Loucy (cell line): Measurements from ENCODE around the gene HIF1AN.

Experiments
- H2AFZ ChIP-seq: fragments of 200-600 bp; sonication (generic); 2 replicates; pipeline ENCODE4 v1.6.0; 2016; ENCODE audit warnings: antibody characterized with exemption, mild to moderate bottlenecking, low read length, moderate library complexity
- H3F3A ChIP-seq: fragments of 200-600 bp; 2 replicates; pipeline ENCODE4 v1.6.0; 2016; ENCODE audit warnings: antibody characterized with exemption, low read depth, mild to moderate bottlenecking
- H3K27me3 ChIP-seq: fragments of 200-600 bp; sonication (generic); 2 replicates; pipeline ENCODE4 v1.6.1; 2014; ENCODE audit warnings: low read length, mild to moderate bottlenecking; ENCODE audit not compliant: insufficient read depth, poor library complexity, severe bottlenecking
- H3K36me3 ChIP-seq: fragments of 200-600 bp; sonication (generic); 2 replicates; pipeline ENCODE4 v1.6.1; 2016; ENCODE audit warnings: low read length; ENCODE audit not compliant: insufficient read depth
- H3K4me1 ChIP-seq: fragments of 200-600 bp; sonication (generic); 2 replicates; pipeline ENCODE4 v1.5.1; 2014; ENCODE audit warnings: low read length, mild to moderate bottlenecking; ENCODE audit not compliant: insufficient read depth, poor library complexity, severe bottlenecking
- H3K4me2 ChIP-seq: fragments of 200-600 bp; sonication (generic); 2 replicates; pipeline ENCODE4 v1.6.0; 2014; ENCODE audit warnings: antibody characterized with exemption, low read length, low read depth, mild to moderate bottlenecking; ENCODE audit not compliant: poor library complexity, severe bottlenecking
- H3K4me3 ChIP-seq: fragments of 200-600 bp; sonication (generic); 2 replicates; pipeline ENCODE4 v1.5.1; 2014; ENCODE audit warnings: low read length, mild to moderate bottlenecking, mixed read lengths; ENCODE audit not compliant: poor library complexity, severe bottlenecking
- H3K79me2 ChIP-seq: fragments of 200-600 bp; sonication (generic); 2 replicates; pipeline ENCODE4 v1.6.1; 2014; ENCODE audit warnings: low read length; ENCODE audit not compliant: insufficient read depth
- H3K9ac ChIP-seq: fragments of 200-600 bp; sonication (generic); 2 replicates; pipeline ENCODE4 v1.6.0; 2014; ENCODE audit warnings: mild to moderate bottlenecking, low read depth, low read length, moderate library complexity; ENCODE audit not compliant: poor library complexity, severe bottlenecking
- H3K9me2 ChIP-seq: fragments of 200-600 bp; sonication (generic); replicated peaks from 2 replicates; pipeline ENCODE4 v1.6.1; 2016; ENCODE audit warnings: low read depth, low read length, mixed read lengths
- H3K9me3 ChIP-seq: fragments of 200-600 bp; sonication (generic); 2 replicates; pipeline ENCODE4 v1.6.1; 2014; ENCODE audit warnings: mild to moderate bottlenecking, antibody characterized with exemption, low read length, low read depth; ENCODE audit not compliant: insufficient read depth
- H4K20me1 ChIP-seq: fragments of 200-600 bp; sonication (generic); 2 replicates; pipeline ENCODE4 v1.6.0; 2014; ENCODE audit warnings: antibody characterized with exemption, low read length, mild to moderate bottlenecking; ENCODE audit not compliant: insufficient read depth, poor library complexity, severe bottlenecking
- CTCF ChIP-seq: fragments of 200-600 bp; sonication (generic); conservative IDR thresholded peaks from 2 replicates; pipeline ENCODE4 v1.5.1; 2014; ENCODE audit warnings: mild to moderate bottlenecking, antibody characterized with exemption, low read length
- EZH2phosphoT487 ChIP-seq: fragments of 200-600 bp; IDR thresholded peaks from 2 replicates; pipeline ENCODE4 v1.6.1; 2018; ENCODE audit warnings: antibody characterized with exemption, mild to moderate bottlenecking, moderate library complexity, borderline replicate concordance

The HIF1AN gene

GRCh38 chr10:100522107-100522801, 13.5 kb upstream of the HIF1AN start:
- H3K36me3 ChIP-seq: peaks cover 46% of the 10 kb centered on the region; the same call in 1 of the 2 replicates
- no peak for TF ChIP-seq EZH2phosphoT487
- no peak for TF ChIP-seq CTCF
- H3K9ac ChIP-seq: no peak overlapping the region
- no peaks in the 10 kb centered on the region for H3K9me3 ChIP-seq
- H3K4me1 ChIP-seq: peaks cover 28% of the 10 kb centered on the region
- H4K20me1 ChIP-seq: peaks cover 9% of the 10 kb centered on the region
- H3K9me2 ChIP-seq: no peaks in the 10 kb centered on the region
- H3K4me2 ChIP-seq: no peak overlapping the region
- no peaks in the 10 kb centered on the region for H3K27me3 ChIP-seq
- no peak overlapping the region for H3K4me3 ChIP-seq
- H3F3A ChIP-seq: 0 out of 2 replicates have a peak, but pooled peaks cover 3% of the 10 kb centered on the region
- H2AFZ ChIP-seq: no peak overlapping the region
- peaks cover 36% of the 10 kb centered on the region for H3K79me2 ChIP-seq

GRCh38 chr10:100522945-100523344, 12.8 kb upstream of the HIF1AN start:
- TF ChIP-seq CTCF (no peak), EZH2phosphoT487 (no peak)
- Histone ChIP-seq H3K4me1 (peaks cover 28% of the 10 kb centered on the region), H3K4me3 (no peak overlapping the region), H3K9me2 (no peaks in the 10 kb centered on the region), H2AFZ (no peak overlapping the region), H4K20me1 (peaks cover 10% of the 10 kb centered on the region), H3K9me3 (no peaks in the 10 kb centered on the region), H3K79me2 (peaks cover 42% of the 10 kb centered on the region), H3F3A (0 out of 2 replicates have a peak, but pooled peaks cover 3% of the 10 kb centered on the region), H3K36me3 (peaks cover 46% of the 10 kb centered on the region; the same call in 1 of the 2 replicates), H3K4me2 (no peak overlapping the region), H3K27me3 (no peaks in the 10 kb centered on the region), H3K9ac (no peak overlapping the region)

- no peak overlapping the region for H2AFZ ChIP-seq
- H3K9ac ChIP-seq: no peak overlapping the region
- peak overlapping the region; percentile 30 for H3K4me2 ChIP-seq
- TF ChIP-seq EZH2phosphoT487 (no peak), CTCF (no peak)
- H3K4me1 ChIP-seq: peaks cover 32% of the 10 kb centered on the region
- H3K36me3 ChIP-seq: peaks cover 46% of the 10 kb centered on the region; the same call in 1 of the 2 replicates
- H3K9me2 ChIP-seq: no peaks in the 10 kb centered on the region
- H3K79me2 ChIP-seq: peaks cover 55% of the 10 kb centered on the region
- no peaks in the 10 kb centered on the region for H3K27me3 ChIP-seq
- 0 out of 2 replicates have a peak, but pooled peaks cover 3% of the 10 kb centered on the region for H3F3A ChIP-seq
- H3K9me3 ChIP-seq: no peaks in the 10 kb centered on the region
- H3K4me3 ChIP-seq: no peak overlapping the region
- H4K20me1 ChIP-seq: peaks cover 20% of the 10 kb centered on the region
These were observed 11.5 kb upstream of the HIF1AN start for GRCh38 chr10:100524206-100524605.
